HG03469 (cell line): Measurements from ENCODE around the gene DUSP8.
"Not testable (repeated sequence)": the region's sequence is repeated elsewhere in the genome, so short reads cannot be mapped to it uniquely, and the experiment has no call there.

Source experiments
- ATAC-seq: cut with Tn5 transposase; IDR thresholded peaks from one replicate; pipeline ENCODE4 v1.9.1; 2021; ENCODE audit warnings: mild to moderate bottlenecking, moderate library complexity, moderate number of reproducible peaks; ENCODE audit not compliant: unreplicated experiment

Gene DUSP8

DNA sequence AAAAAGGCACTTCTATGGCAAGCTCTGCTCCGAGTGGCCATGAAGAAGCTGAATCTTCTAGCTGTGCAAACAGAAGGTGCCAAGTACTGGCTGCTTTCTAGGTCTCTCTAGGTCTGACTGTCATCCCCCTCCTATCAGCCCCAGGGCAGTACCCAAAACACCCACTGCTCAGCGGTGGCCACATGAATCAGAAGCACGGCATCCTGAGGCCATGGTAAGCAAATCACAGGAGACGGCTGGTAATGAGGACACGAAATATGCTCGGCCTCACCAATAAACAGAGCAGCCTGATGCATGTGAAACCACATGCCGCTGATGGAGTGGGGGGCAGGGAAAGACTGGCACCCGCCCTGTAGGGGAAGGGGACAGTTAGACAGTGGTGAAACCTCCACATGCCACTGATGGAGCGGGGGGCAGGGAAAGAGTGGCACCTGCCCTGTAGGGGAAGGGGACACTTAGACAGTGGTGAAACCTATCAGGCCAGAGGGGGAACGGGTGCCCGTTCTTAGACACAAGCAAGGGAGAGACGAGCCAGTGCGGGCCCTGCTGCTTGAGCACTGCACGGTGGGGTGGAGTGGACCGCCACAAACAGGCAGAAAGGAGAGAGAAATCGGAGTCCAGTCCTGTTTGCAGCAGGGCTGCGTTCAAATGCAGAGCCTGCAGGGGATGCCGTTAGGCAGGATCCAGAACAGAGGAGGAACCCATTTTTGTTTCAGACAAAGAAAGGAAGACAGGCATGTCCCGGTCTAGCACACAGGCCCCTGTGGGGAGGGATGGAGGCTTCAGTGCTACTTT lies 55.6 kb downstream of the DUSP8 start:
- ATAC-seq, result no peak

GRCh38 chr11:1515082-1516060 lies 56.7 kb downstream of the DUSP8 start:
- ATAC-seq, result no peak

- no peak for ATAC-seq
Measured at GRCh38 chr11:1514336-1515061, 57.6 kb downstream of the DUSP8 start.

GRCh38 chr11:1513326-1514296 lies 58.5 kb downstream of the DUSP8 start:
- ATAC-seq, result no peak

DNA sequence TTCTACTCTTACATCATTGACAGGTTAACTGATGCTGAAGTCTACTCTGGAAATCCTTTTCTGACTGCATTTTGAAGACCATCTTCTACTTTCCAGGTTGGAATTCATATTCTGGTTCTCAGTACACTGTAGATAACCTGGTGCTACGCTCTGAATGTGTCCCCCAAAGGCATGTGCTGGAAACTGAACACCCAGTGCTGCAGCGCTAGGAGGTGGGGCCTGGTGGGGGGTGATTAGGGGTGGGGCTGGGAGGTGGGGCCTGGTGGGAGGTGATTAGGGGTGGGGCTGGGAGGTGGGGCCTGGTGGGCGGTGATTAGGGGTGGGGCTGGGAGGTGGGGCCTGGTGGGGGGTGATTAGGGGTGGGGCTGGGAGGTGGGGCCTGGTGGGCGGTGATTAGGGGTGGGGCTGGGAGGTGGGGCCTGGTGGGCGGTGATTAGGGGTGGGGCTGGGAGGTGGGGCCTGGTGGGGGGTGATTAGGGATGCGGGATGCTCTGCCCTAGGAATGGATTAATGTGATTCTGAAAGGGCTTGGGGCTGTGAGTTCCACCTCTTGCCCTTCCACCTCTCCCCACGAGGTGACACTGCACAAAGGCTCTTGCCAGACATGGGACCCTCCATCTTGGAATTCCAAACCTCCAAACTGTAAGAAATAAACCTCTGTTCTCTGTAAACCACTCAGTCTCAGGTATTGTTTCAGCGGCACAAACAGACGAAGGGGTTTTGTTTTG lies 59.4 kb downstream of the DUSP8 start:
- not testable (repeated sequence) for ATAC-seq

- no peak for ATAC-seq
Measured at GRCh38 chr11:1511937-1512496, 60.1 kb downstream of the DUSP8 start.

- no peak for ATAC-seq
Measured at GRCh38 chr11:1510928-1511327, 61.1 kb downstream of the DUSP8 start.

DNA sequence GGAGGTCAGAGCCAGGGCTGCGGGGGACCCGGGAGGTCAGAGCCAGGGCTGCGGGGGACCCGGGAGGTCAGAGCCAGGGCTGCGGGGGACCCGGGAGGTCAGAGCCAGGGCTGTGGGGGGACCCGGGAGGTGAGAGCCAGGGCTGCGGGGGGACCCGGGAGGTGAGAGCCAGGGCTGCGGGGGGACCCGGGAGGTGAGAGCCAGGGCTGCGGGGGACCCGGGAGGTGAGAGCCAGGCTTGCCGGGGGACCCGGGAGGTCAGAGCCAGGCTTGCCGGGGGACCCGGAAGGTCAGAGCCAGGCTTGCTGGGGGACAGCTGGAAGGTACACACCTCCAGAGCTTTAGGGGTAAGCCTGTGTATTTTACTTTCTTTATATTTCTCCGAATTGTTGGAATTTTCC lies 61.7 kb downstream of the DUSP8 start:
- ATAC-seq, result not testable (repeated sequence)

DNA sequence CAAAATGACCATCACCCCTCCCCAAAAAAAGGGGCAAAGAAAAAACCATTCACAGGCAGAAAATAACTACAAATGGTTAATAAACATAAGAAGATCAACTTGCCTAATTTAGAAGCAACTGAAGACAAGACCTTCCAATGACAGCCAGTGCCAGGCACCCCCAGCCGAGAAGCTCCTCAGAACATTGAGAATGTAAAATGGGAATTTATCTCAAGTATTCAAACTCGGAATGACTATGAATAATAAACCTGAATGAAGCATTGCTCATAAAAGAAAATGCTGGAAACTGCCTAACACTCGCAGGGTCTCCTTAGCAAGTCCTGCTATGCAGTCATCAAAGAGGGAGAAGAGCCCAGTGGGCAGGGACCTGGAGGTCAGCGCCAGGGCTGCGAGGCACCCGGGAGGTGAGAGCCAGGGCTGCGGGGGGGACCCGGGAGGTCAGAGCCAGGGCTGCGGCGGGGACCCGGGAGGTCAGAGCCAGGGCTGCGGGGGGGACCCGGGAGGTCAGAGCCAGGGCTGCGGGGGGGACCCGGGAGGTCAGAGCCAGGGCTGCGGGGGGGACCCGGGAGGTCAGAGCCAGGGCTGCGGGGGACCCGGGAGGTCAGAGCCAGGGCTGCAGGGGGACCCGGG lies 62.3 kb downstream of the DUSP8 start:
- ATAC-seq, result no peak

DNA sequence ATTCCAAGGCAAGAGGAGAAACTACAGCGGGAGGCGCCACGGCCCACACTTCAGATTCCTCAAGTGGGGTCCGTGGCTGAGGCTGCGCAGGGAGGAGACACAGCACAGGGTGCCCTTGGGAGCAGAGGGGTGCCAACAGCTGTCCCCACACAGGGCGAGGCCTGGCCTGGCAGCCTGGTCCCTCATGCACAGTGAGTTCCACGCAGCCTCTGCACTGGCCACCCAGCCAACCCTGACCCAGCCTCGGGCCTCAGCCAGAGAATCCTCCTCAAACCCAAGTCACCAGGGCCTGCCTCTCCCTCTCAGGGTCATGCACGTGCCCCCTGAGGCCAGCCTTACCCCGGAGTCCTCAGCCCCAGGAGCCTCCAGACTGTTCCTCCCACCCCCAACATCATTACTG lies 63.1 kb downstream of the DUSP8 start:
- ATAC-seq, result no peak

GRCh38 chr11:1508491-1508891 lies 63.6 kb downstream of the DUSP8 start:
- no peak for ATAC-seq

- ATAC-seq, result no peak
Measured at GRCh38 chr11:1507381-1508140, 64.5 kb downstream of the DUSP8 start.

GRCh38 chr11:1506981-1507380 lies 65.1 kb downstream of the DUSP8 start:
- ATAC-seq, result no peak

DNA sequence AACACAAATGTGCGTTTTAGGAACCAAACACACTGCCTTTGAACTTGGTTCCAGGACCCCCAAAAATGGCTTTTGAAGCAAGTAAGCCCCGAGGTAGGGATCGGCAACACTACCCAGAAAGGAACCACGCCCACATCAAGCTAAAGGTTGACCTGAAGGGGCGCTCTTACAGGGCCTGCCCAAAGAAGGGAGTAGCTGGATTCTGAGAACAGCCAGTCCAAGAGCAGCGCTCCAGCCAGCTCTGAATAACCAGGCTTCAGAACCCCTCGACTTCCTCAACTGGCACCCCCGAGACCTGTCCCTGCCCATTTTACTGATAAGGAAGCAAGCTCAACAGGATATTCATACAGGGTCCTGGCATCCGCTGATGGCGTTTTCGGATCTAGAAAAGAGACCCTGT lies 66.6 kb downstream of the DUSP8 start:
- no peak for ATAC-seq

- no peak for ATAC-seq
Measured at GRCh38 chr11:1504581-1505290, 67.3 kb downstream of the DUSP8 start.

DNA sequence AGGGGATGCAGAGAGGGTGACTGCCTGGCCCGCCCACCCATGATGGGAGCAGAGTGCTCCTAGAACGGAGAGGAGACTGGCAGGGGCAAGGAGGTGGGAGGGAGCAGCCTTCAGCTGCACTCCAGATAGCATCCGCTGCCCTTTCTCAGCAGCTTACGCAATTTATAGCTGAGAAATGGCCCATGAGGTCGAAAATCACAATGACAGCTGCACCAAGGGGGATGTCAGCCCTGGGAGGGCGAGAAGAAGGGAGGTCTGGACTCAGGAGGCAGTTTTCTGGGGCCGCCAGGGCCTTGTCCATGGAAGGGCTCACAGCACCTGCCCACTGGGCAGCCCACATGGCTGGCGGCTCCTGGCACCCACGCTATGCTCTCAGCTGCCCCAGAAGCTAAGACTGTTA lies 67.9 kb downstream of the DUSP8 start:
- ATAC-seq, result no peak
